BJ (cell line): ENCODE measurements around the gene DDAH1. TPM values are rescaled to one million over a fixed set of nuclear protein-coding genes. Genes with fewer than 3 reads are reported as not detected.

Experiments used
- CTCF ChIA-PET: fragments of 350-600 bp; formaldehyde crosslinking; extraction: SDS; loops from one replicate; lab custom pipeline; 2021; ENCODE audit warnings: antibody characterized with exemption, inconsistent platforms; lab: Yijun Ruan, JAX
- POLR2A ChIA-PET: fragments of 300-600 bp; sonication (Branson Sonifier 250); formaldehyde crosslinking; extraction: SDS; loops from one replicate; lab custom pipeline; 2021; ENCODE audit warnings: antibody characterized with exemption; lab: Charles Lee
- DNase-seq: peaks from one replicate; pipeline ENCODE4 v3.0.0-alpha.2; 2011; ENCODE audit warnings: low read depth
- H3K27me3 ChIP-seq: 2 replicates; pipeline ENCODE4 v1.6.0; 2011; ENCODE audit warnings: low read length; ENCODE audit not compliant: control insufficient read depth, insufficient read depth
- H3K36me3 ChIP-seq: 2 replicates; pipeline ENCODE4 v1.5.1; 2011; ENCODE audit warnings: low read length; ENCODE audit not compliant: control insufficient read depth, insufficient read depth
- H3K4me3 ChIP-seq: 2 replicates; pipeline ENCODE4 v1.5.1; 2011; ENCODE audit warnings: low read depth, mild to moderate bottlenecking, control low read depth, low read length
- polyA plus RNA-seq: library from polyadenylated mRNA; depleted of rRNA; stranded (reverse); fragments of >200 nt; gene quantifications from 2 replicates; pipeline ENCODE4 v1.2.3, GENCODE V29; 2011
- TF ChIP-seq, protein P1 (sequence below): IDR thresholded peaks from 2 replicates; pipeline ENCODE4 v1.5.1; 2011; ENCODE audit warnings: low read depth, mild to moderate bottlenecking, control low read depth, inconsistent platforms, low read length, moderate library complexity; ENCODE audit not compliant: insufficient read depth

DDAH1 gene
- polyA plus RNA-seq, 1 experiment, result 244 TPM

DNA sequence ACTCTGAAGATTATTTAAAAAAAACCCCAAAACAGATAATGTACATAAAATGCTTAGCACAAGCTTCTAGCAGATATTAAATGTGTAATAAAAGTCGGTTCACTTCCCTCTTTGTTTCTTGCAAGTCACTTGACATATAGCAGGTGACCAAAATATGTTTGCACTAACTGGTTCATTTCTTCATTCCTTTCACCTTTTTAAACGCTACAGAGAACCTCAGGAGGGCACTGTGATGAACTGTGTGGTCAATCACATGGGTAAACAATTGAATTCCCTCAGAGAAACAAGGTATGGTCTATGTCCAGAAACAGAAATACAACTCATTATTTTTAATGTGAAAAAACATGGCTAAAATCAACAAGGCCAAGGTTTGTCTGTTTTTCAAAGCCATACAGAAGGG, 137.2 kb downstream of the DDAH1 start:
- ChIA-PET POLR2A (no interaction called here), CTCF (no interaction called here)
- no peaks in the 10 kb centered on the region for H3K36me3 ChIP-seq
- DNase-seq, result no peak
- H3K4me3 ChIP-seq, result no peak overlapping the region
- no peaks in the 10 kb centered on the region for H3K27me3 ChIP-seq
- TF ChIP-seq, protein P1, sequence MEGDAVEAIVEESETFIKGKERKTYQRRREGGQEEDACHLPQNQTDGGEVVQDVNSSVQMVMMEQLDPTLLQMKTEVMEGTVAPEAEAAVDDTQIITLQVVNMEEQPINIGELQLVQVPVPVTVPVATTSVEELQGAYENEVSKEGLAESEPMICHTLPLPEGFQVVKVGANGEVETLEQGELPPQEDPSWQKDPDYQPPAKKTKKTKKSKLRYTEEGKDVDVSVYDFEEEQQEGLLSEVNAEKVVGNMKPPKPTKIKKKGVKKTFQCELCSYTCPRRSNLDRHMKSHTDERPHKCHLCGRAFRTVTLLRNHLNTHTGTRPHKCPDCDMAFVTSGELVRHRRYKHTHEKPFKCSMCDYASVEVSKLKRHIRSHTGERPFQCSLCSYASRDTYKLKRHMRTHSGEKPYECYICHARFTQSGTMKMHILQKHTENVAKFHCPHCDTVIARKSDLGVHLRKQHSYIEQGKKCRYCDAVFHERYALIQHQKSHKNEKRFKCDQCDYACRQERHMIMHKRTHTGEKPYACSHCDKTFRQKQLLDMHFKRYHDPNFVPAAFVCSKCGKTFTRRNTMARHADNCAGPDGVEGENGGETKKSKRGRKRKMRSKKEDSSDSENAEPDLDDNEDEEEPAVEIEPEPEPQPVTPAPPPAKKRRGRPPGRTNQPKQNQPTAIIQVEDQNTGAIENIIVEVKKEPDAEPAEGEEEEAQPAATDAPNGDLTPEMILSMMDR, result no peak

DNA sequence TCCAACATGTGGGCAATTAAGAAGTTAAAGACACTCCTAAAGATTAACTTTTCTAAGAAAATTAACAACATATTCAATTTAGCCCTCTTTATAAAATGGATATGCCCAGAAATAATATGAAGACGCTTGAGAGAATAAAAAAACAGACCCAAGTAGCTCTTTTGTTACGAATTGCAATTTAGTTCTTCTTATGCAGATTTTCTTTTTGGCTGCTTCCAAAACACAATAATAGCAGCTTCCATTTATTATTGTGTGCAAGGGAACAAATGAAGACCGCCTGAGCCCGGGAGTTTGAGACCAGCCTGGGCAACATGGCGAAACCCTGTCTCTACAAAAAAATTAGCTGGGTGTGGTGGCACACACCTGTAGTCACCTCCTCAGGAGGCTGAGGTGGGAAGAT, 138.1 kb downstream of the DDAH1 start:
- H3K36me3 ChIP-seq, result no peaks in the 10 kb centered on the region
- no peak overlapping the region for H3K4me3 ChIP-seq
- TF ChIP-seq, protein P1, result no peak
- H3K27me3 ChIP-seq, result no peaks in the 10 kb centered on the region
- CTCF ChIA-PET, result interaction anchor here (1.4 kb wide), 1 partner anchor 11 kb away, joined by 3 read pairs; no protein-coding TSS in a partner anchor
- no peak for DNase-seq
- POLR2A ChIA-PET, result no interaction called here

- Histone ChIP-seq H3K36me3 (no peaks in the 10 kb centered on the region), H3K4me3 (no peak overlapping the region), H3K27me3 (no peaks in the 10 kb centered on the region)
- TF ChIP-seq, protein P1, result no peak
- DNase-seq, result no peak
- ChIA-PET POLR2A (no interaction called here), CTCF (interaction anchor here (1.4 to 1.7 kb wide), 2 partner anchors 10 to 18 kb away, joined by 3 to 4 read pairs; no protein-coding TSS in a partner anchor)
Observed at GRCh38 chr1:85326336-85326735, 138.6 kb downstream of the DDAH1 start.

GRCh38 chr1:85325920-85326319, 139.0 kb downstream of the DDAH1 start:
- no peak for DNase-seq
- CTCF ChIA-PET, result interaction anchor here (1.4 to 1.7 kb wide), 2 partner anchors 10 to 17 kb away, joined by 3 to 4 read pairs; no protein-coding TSS in a partner anchor

DNA sequence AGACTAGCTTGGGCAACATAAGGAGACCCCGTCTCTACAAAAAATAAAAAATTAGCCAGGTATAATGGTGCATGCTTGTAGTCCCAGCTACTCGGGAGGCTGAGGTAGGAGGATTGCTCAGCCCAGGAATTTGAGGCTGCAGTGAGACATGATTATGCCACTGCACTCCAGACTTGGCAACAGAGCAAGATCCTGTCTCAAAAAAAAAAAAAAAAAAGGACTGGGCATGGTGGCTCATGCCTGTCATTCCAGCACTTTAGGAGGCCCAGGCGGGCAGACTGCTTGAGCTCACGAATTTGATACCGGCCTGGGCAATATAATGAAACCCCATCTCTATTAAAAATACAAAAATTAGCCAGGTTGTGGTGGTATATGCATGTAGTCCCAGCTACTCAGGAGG, 141.2 kb downstream of the DDAH1 start:
- no peak for DNase-seq
- CTCF ChIA-PET, result interaction anchor here (1.3 to 1.5 kb wide), 2 partner anchors 20 to 139 kb away, joined by 3 read pairs; no protein-coding TSS in a partner anchor
- no peak overlapping the region for H3K4me3 ChIP-seq
- no peaks in the 10 kb centered on the region for H3K36me3 ChIP-seq
- POLR2A ChIA-PET, result interaction anchor here (0.6 kb wide), 2 partner anchors 260 to 282 kb away, joined by 3 to 4 read pairs; no protein-coding TSS in a partner anchor
- TF ChIP-seq, protein P1, result no peak
- no peaks in the 10 kb centered on the region for H3K27me3 ChIP-seq

More at GRCh38 chr1:85325920-85326319, 139.0 kb downstream of the DDAH1 start:
- no peaks in the 10 kb centered on the region for H3K36me3 ChIP-seq
- TF ChIP-seq, protein P1, result no peak
- H3K4me3 ChIP-seq, result no peak overlapping the region
- POLR2A ChIA-PET, result no interaction called here
- no peaks in the 10 kb centered on the region for H3K27me3 ChIP-seq
